Calu3 (cell line): ENCODE measurements around the gene PUS1. TPM values are rescaled to one million over a fixed set of nuclear protein-coding genes. Genes with fewer than 3 reads are reported as not detected.

Experiments used
- BruUV-seq: library from RNA; stranded (reverse); fragments of 400-500 nt; replicated peaks from 2 replicates; lab custom pipeline; 2021; lab: Mats Ljungman, UMichigan
- CTCF ChIA-PET: fragments of 300-600 bp; sonication (Branson Sonifier 250); formaldehyde crosslinking; loops from one replicate; lab custom pipeline; 2022; ENCODE audit warnings: antibody characterized with exemption; lab: Charles Lee
- DNase-seq: peaks from one replicate; pipeline ENCODE4 v3.0.0; 2022
- H3K27ac Mint-ChIP-seq: one replicate; pipeline ENCODE4 v1.8.0; 2022; ENCODE audit warnings: mixed read lengths; ENCODE audit not compliant: unreplicated experiment
- H3K27me3 Mint-ChIP-seq: one replicate; pipeline ENCODE4 v1.8.0; 2022; ENCODE audit warnings: mixed read lengths; ENCODE audit not compliant: unreplicated experiment
- H3K36me3 Mint-ChIP-seq: one replicate; pipeline ENCODE4 v1.8.0; 2022; ENCODE audit warnings: mild to moderate bottlenecking, moderate library complexity, mixed read lengths; ENCODE audit not compliant: insufficient read depth, unreplicated experiment
- H3K4me1 Mint-ChIP-seq: one replicate; pipeline ENCODE4 v1.8.0; 2022; ENCODE audit warnings: mild to moderate bottlenecking, low read depth, mixed read lengths; ENCODE audit not compliant: unreplicated experiment
- H3K4me3 Mint-ChIP-seq: one replicate; pipeline ENCODE4 v1.8.0; 2022; ENCODE audit warnings: mild to moderate bottlenecking, low read depth, moderate library complexity, mixed read lengths; ENCODE audit not compliant: unreplicated experiment
- H3K9me3 Mint-ChIP-seq: one replicate; pipeline ENCODE4 v1.8.0; 2022; ENCODE audit warnings: low read depth, mixed read lengths; ENCODE audit not compliant: unreplicated experiment
- CTCF ChIP-seq: fragments of 200-600 bp; IDR thresholded peaks from one replicate; pipeline ENCODE4 v1.8.0; 2022; ENCODE audit warnings: antibody characterized with exemption; ENCODE audit not compliant: unreplicated experiment
- intact Hi-C: fragments of 100-400 bp; cut with micrococcal nuclease; formaldehyde crosslinking; loops from one replicate; pipeline ENCODE4 v1.10.0; 2022; ENCODE audit not compliant: unreplicated experiment
- total RNA-seq: library from RNA; stranded (reverse); gene quantifications from 2 replicates; pipeline ENCODE4 v1.2.3, GENCODE V29; 2022

The PUS1 gene
- total RNA-seq, 1 experiment from 2014 or later: 81.3 TPM

GRCh38 chr12:131904346-131904745, 24.7 kb upstream of the PUS1 start:
- no peak for DNase-seq
- TF ChIP-seq CTCF: no peak
- Mint-ChIP-seq H3K9me3 (no peaks in the 10 kb centered on the region), H3K27me3 (no peaks in the 10 kb centered on the region), H3K4me1 (peaks cover 12% of the 10 kb centered on the region), H3K36me3 (peaks cover 19% of the 10 kb centered on the region), H3K27ac (no peak overlapping the region), H3K4me3 (no peak overlapping the region)
- CTCF ChIA-PET: interaction anchor here (0.6 kb wide), 1 partner anchor 318 kb away, joined by 3 read pairs; no protein-coding TSS in a partner anchor
- no TSS peak for BruUV-seq
- intact Hi-C loops: no loop called here

- no peak for DNase-seq
- H3K9me3 Mint-ChIP-seq: no peaks in the 10 kb centered on the region
- TF ChIP-seq CTCF: no peak
- intact Hi-C loops: no loop called here
- no peak overlapping the region for H3K27ac Mint-ChIP-seq
- CTCF ChIA-PET: interaction anchor here (0.6 kb wide), 1 partner anchor 319 kb away, joined by 3 read pairs; no protein-coding TSS in a partner anchor
- H3K4me1 Mint-ChIP-seq: peaks cover 12% of the 10 kb centered on the region
- no TSS peak for BruUV-seq
- H3K27me3 Mint-ChIP-seq: no peaks in the 10 kb centered on the region
- H3K4me3 Mint-ChIP-seq: no peak overlapping the region
- peaks cover 19% of the 10 kb centered on the region for H3K36me3 Mint-ChIP-seq
Measured at GRCh38 chr12:131905081-131905629, 23.9 kb upstream of the PUS1 start.

GRCh38 chr12:131905630-131906091, 23.4 kb upstream of the PUS1 start:
- BruUV-seq: no TSS peak
- DNase-seq: no peak
- Mint-ChIP-seq H3K4me1 (peaks cover 12% of the 10 kb centered on the region), H3K4me3 (no peak overlapping the region), H3K27me3 (no peaks in the 10 kb centered on the region), H3K36me3 (peaks cover 15% of the 10 kb centered on the region), H3K9me3 (no peaks in the 10 kb centered on the region), H3K27ac (no peak overlapping the region)
- TF ChIP-seq CTCF: no peak
- CTCF ChIA-PET: no interaction called here
- intact Hi-C loops: no loop called here

GRCh38 chr12:131907379-131908091, 21.5 kb upstream of the PUS1 start:
- CTCF ChIA-PET: no interaction called here
- no peak for TF ChIP-seq CTCF
- no peak overlapping the region for H3K4me3 Mint-ChIP-seq
- H3K9me3 Mint-ChIP-seq: no peaks in the 10 kb centered on the region
- H3K27ac Mint-ChIP-seq: no peak overlapping the region
- peaks cover 21% of the 10 kb centered on the region for H3K36me3 Mint-ChIP-seq
- intact Hi-C loops: no loop called here
- H3K27me3 Mint-ChIP-seq: no peaks in the 10 kb centered on the region
- DNase-seq: no peak
- H3K4me1 Mint-ChIP-seq: peaks cover 11% of the 10 kb centered on the region
- no TSS peak for BruUV-seq
